SH-SY5Y (cell line): ENCODE measurements around the gene C5orf58.

Experiments used
- GATA2 ChIP-seq: IDR thresholded peaks from 2 replicates; pipeline ENCODE4 v1.6.1; 2011; ENCODE audit warnings: mild to moderate bottlenecking, low read depth, low read length
- GATA3 ChIP-seq: IDR thresholded peaks from 2 replicates; pipeline ENCODE4 v1.6.1; 2011; ENCODE audit warnings: low read depth, mild to moderate bottlenecking, low read length, moderate library complexity

DNA sequence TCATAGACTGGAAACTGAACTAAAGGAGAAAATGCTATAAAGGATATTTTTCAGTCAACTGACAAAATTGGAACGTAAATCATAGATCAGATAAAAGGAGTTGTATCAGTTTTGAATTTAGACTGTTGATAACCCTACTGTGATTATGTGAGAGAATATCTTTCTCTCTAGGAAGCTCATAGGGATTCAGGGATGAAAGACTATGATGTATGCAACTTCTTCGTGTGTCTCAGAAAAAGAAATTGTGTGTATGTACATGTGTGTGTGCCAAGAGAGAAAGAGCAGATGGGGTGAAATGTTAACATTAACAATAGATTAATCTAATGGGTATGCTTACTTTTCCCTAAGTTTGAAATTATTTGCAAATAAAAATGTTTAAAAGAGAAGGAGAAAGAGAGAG lies 30.7 kb upstream of the C5orf58 start:
- TF ChIP-seq GATA3, result no peak
- no peak for TF ChIP-seq GATA2
